DOHH2 (cell line): ENCODE measurements around the gene LRP1-AS.

ENCODE experiments used
- CTCF ChIP-seq: fragments of 200-600 bp; sonication (generic); IDR thresholded peaks from one replicate; pipeline ENCODE4 v1.5.1; 2014; ENCODE audit warnings: antibody characterized with exemption, mild to moderate bottlenecking, low read depth, low read length; ENCODE audit not compliant: poor library complexity, severe bottlenecking
- EZH2phosphoT487 ChIP-seq: fragments of 200-600 bp; sonication (generic); IDR thresholded peaks from 2 replicates; pipeline ENCODE4 v1.6.1; 2017; ENCODE audit warnings: borderline replicate concordance, mild to moderate bottlenecking, antibody characterized with exemption, low read length, moderate library complexity, mixed read lengths

DNA sequence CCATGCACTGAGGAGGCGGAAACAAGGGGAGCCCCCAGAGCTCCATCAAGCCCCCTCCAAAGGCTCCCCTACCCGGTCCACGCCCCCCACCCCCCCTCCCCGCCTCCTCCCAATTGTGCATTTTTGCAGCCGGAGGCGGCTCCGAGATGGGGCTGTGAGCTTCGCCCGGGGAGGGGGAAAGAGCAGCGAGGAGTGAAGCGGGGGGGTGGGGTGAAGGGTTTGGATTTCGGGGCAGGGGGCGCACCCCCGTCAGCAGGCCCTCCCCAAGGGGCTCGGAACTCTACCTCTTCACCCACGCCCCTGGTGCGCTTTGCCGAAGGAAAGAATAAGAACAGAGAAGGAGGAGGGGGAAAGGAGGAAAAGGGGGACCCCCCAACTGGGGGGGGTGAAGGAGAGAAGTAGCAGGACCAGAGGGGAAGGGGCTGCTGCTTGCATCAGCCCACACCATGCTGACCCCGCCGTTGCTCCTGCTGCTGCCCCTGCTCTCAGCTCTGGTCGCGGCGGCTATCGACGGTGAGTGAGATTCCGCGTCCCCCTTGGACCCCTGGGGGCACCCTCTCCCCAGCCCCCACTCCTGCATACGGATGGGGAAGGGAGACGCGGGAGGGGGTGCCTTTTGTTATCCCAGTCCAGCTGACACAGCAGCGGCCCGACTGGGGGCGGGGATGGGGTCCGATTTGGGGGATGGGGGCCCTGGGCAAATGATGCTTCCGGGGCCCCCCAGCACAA, 18.7 kb downstream of the LRP1-AS start:
- TF ChIP-seq CTCF = no peak
- TF ChIP-seq EZH2phosphoT487 = no peak
